IPS-NIHi7 (cell line): Measurements from ENCODE around the gene MBD3L3.
"Not testable (repeated sequence)": the region's sequence is repeated elsewhere in the genome, so short reads cannot be mapped to it uniquely, and the experiment has no call there.

Experiments used
- DNase-seq: peaks from one replicate; pipeline ENCODE4 v3.0.0; 2012; ENCODE audit warnings: mixed read lengths; ENCODE audit errors: extremely low spot score

Gene MBD3L3

GRCh38 chr19:7063764-7064418 is 5.4 kb upstream of the MBD3L3 start:
- no peak for DNase-seq

- DNase-seq = no peak
Measured at GRCh38 chr19:7063339-7063738, 4.9 kb upstream of the MBD3L3 start.

- not testable (repeated sequence) for DNase-seq
Measured at GRCh38 chr19:7059977-7060376, 1.5 kb upstream of the MBD3L3 start.

GRCh38 chr19:7056371-7056770 is 2.1 kb downstream of the MBD3L3 start:
- DNase-seq = not testable (repeated sequence)

GRCh38 chr19:7055679-7056078 is 2.8 kb downstream of the MBD3L3 start:
- not testable (repeated sequence) for DNase-seq

GRCh38 chr19:7054635-7055368 is 3.7 kb downstream of the MBD3L3 start:
- DNase-seq = not testable (repeated sequence)

- DNase-seq = not testable (repeated sequence)
Measured at GRCh38 chr19:7052896-7053295, 5.6 kb downstream of the MBD3L3 start.

- not testable (repeated sequence) for DNase-seq
Measured at GRCh38 chr19:7051421-7051820, 7.1 kb downstream of the MBD3L3 start.

- not testable (repeated sequence) for DNase-seq
Measured at GRCh38 chr19:7049021-7049420, 9.5 kb downstream of the MBD3L3 start, which contains the start of gene MBD3L2. TSS of gene MBD3L2 (plus strand) at chr19:7049321. CDS start at chr19:7049374, 53 bp downstream.

GRCh38 chr19:7041563-7041962 is 16.9 kb downstream of the MBD3L3 start:
- DNase-seq = not testable (repeated sequence)

- not testable (repeated sequence) for DNase-seq
Measured at GRCh38 chr19:7040079-7040478, 18.4 kb downstream of the MBD3L3 start, which contains the start of gene MBD3L4. TSS of gene MBD3L4 (minus strand) at chr19:7040179. CDS start at chr19:7040144, 35 bp downstream.

- not testable (repeated sequence) for DNase-seq
Measured at GRCh38 chr19:7030278-7030677, 28.2 kb downstream of the MBD3L3 start, which contains the start of gene MBD3L5. TSS of gene MBD3L5 (plus strand) at chr19:7030578. CDS start at chr19:7030612, 34 bp downstream.

GRCh38 chr19:7028790-7029189 is 29.7 kb downstream of the MBD3L3 start:
- DNase-seq = not testable (repeated sequence)

GRCh38 chr19:7021331-7021730 is 37.1 kb downstream of the MBD3L3 start, which contains the start of gene MBD3L2B:
TSS of gene MBD3L2B (minus strand) at chr19:7021431. CDS start at chr19:7021397, 34 bp downstream.
- not testable (repeated sequence) for DNase-seq

- no peak for DNase-seq
Measured at GRCh38 chr19:7018828-7019227, 39.6 kb downstream of the MBD3L3 start.

- DNase-seq = no peak
Measured at GRCh38 chr19:7013678-7014077, 44.8 kb downstream of the MBD3L3 start.

- no peak for DNase-seq
Measured at GRCh38 chr19:7010722-7011593, 47.5 kb downstream of the MBD3L3 start.

- no peak for DNase-seq
Measured at GRCh38 chr19:7007859-7008258, 50.6 kb downstream of the MBD3L3 start.
